ENCODE results near the gene ATP4A.

DNA sequence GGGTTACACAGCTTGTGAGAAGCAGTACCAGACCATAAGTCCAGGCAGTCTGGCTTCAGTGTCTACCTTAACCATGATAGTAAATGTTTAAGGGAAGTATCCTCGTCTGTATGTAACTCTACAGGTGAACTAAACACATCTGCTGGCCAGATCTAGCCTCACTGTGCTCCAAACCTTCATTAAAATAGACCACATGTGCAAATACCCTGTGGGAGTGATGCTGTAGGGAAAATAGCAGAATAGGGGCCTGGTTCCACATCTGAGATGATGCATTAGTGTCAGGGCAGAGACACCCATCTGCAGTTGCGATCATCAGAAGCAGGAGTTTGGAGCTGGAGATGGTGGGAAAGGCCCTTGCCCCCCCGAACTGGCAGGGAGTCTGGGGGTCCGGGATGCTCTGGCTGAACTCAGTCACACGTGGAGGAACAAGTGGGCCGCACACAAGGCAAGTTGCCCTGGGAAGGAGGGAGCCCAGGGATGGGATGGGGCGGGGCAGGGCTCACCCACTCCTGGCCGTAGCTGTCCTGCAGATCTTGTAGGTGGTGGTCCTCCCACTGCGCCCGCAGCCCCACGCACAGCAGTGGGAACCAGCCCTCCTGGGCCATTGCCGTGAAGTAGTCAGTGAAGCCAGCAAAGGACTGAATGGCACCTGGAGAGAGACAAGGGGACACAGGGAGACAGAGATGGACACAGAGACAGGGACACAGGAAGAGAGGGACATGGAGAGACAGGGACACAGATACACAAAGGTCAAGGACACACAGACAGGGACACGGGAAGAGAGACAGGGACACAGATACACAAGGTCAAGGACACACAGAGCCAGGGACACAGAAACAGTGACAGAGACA is 10.7 kb downstream of the ATP4A start:
- TF ChIP-seq POLR2A (IDR thresholded peaks at IDR 0.05; ENCODE audit: low read depth, low read length), result no peak
- TF ChIP-seq POLR2AphosphoS5 (IDR thresholded peaks at IDR 0.05; ENCODE audit: low read depth, low read length), result no peak
